Activated CD4-positive, alpha-beta T cell treated with anti-CD3 and anti-CD28 coated beads for 36 hours (primary cell): ENCODE data around the gene KRTAP5-9. TPM values are rescaled to one million over a fixed set of nuclear protein-coding genes. Genes with fewer than 3 reads are reported as not detected.
"Not testable (repeated sequence)": the region's sequence is repeated elsewhere in the genome, so short reads cannot be mapped to it uniquely, and the experiment has no call there.

Experiments used
- ATAC-seq: fragments of 200-7000 bp; cut with Tn5 transposase; one replicate; pipeline ENCODE4 v1.10.0; 2021; ENCODE audit warnings: mild to moderate bottlenecking, moderate library complexity
- CTCF ChIA-PET: fragments of 350-600 bp; sonication (Branson Sonifier 250); formaldehyde crosslinking; loops from one replicate; lab custom pipeline; 2021; ENCODE audit warnings: antibody characterized with exemption; lab: Charles Lee
- POLR2A ChIA-PET: fragments of 350-600 bp; sonication (Branson Sonifier 250); formaldehyde crosslinking; loops from one replicate; lab custom pipeline; 2021; ENCODE audit warnings: antibody characterized with exemption, inconsistent platforms; lab: Charles Lee
- DNase-seq: peaks from one replicate; pipeline ENCODE4 v3.0.0-alpha.2; 2020
- H3K27ac Mint-ChIP-seq: one replicate; pipeline ENCODE4 v1.8.0; 2021; ENCODE audit warnings: mixed read lengths
- H3K27me3 Mint-ChIP-seq: one replicate; pipeline ENCODE4 v1.8.0; 2021; ENCODE audit warnings: mixed read lengths
- H3K36me3 Mint-ChIP-seq: one replicate; pipeline ENCODE4 v1.8.0; 2021; ENCODE audit warnings: low read depth, mixed read lengths
- H3K4me1 Mint-ChIP-seq: one replicate; pipeline ENCODE4 v1.8.0; 2021; ENCODE audit warnings: mixed read lengths
- H3K4me3 Mint-ChIP-seq: one replicate; pipeline ENCODE4 v1.8.0; 2021; ENCODE audit warnings: mild to moderate bottlenecking, moderate library complexity, mixed read lengths
- H3K9me3 Mint-ChIP-seq: one replicate; pipeline ENCODE4 v1.8.0; 2021; ENCODE audit warnings: low read depth, mixed read lengths
- intact Hi-C, 2 experiments: fragments of 100-400 bp; cut with DNase I in 1 of 2; cut with micrococcal nuclease in 1 of 2; formaldehyde crosslinking; loops; one replicate each; pipeline versions ENCODE4 v1.14.2 to v1.15.1; 2022 to 2024; cut with DNase I, micrococcal nuclease
- total RNA-seq, 2 experiments: library from RNA; stranded (reverse); gene quantifications; one replicate each; pipeline ENCODE4 v1.2.3, GENCODE V29; 2021

KRTAP5-9 gene
- total RNA-seq, 2 experiments from 2014 or later: 0.21 TPM; not detected in 1

DNA sequence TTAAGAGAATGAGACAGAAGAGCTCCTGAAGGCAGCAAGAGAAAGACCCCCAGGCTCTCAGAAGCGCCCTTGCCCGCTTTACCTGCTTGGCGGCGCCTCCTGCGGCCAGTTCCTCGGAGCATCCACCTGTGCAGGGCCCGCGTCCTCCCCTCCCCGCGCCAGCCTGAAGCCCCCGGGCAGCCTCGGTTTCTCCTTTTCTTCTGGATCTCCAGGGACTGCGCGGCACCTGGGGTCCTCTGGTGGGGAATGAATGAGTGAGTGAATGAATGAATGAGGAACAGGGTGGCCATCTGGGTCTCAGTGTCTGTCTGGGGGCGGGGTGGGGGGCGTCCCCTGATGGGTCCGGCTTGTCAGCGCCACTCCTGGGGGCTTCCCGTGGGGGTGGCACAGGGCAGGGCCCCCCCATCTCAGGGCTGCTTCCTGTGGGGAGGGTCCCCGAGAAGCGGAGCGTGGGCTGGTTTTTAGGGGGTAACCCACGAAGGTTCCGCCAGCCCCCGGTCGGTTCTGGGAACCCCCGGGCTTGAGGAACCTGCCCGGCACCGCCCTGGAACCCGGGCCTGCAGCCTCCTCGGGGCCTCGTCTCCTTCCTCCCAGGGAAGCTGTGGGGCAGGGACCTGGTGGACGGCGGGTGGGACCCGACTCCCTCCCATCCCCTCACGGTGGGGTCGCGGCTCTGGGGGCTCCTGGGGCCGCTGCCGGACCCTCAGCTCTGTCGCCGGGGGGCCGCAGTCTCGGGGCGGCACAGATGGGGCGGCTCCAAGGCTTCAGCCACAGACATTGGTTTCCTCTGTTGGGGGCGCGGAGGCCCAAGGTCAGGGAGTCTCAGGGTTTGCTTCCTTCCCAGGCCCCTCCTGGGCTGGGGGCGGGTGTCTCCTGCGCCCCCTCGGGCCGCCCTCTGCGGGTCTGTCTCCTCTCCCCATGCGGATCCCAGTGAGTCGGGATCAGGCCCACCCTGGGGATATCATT is 29.4 kb upstream of the KRTAP5-9 start:
- ChIA-PET POLR2A (no interaction called here), CTCF (no interaction called here)
- H3K27me3 Mint-ChIP-seq: no peaks in the 10 kb centered on the region
- no peaks in the 10 kb centered on the region for H3K4me1 Mint-ChIP-seq
- ATAC-seq (no peak), DNase-seq (no peak)
- peaks cover 3% of the 10 kb centered on the region for H3K9me3 Mint-ChIP-seq
- H3K36me3 Mint-ChIP-seq: no peaks in the 10 kb centered on the region
- no peak overlapping the region for H3K27ac Mint-ChIP-seq
- intact Hi-C loops: no loop called here
- no peak overlapping the region for H3K4me3 Mint-ChIP-seq

DNA sequence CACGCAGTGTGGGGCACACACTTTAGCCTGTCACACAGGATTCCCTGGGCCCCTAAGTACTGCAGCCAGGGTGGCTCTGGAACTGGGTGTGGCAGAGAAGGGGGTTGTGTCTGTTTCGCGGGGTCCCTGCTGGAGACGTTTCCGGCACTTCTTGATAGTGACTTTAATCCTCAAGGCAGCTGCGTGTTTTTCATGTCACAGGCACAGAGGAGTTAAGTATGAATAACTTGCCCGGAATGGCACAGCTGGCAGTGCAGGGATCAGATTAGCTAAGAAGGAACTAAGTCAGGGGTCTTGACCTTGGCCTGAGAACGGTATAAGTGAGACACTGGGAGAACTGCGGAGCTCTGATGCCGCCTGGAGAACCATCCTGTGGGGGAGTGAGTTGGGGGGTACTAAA is 28.7 kb upstream of the KRTAP5-9 start:
- POLR2A ChIA-PET: no interaction called here
- H3K9me3 Mint-ChIP-seq: peaks cover 2% of the 10 kb centered on the region
- H3K27me3 Mint-ChIP-seq: no peaks in the 10 kb centered on the region
- DNase-seq (no peak), ATAC-seq (no peak)
- no peak overlapping the region for H3K27ac Mint-ChIP-seq
- no peak overlapping the region for H3K4me3 Mint-ChIP-seq
- CTCF ChIA-PET: no interaction called here
- no peaks in the 10 kb centered on the region for H3K4me1 Mint-ChIP-seq
- intact Hi-C loops: no loop called here
- H3K36me3 Mint-ChIP-seq: no peaks in the 10 kb centered on the region

GRCh38 chr11:71525188-71525937 is 22.9 kb upstream of the KRTAP5-9 start:
- no peaks in the 10 kb centered on the region for H3K4me1 Mint-ChIP-seq

DNA sequence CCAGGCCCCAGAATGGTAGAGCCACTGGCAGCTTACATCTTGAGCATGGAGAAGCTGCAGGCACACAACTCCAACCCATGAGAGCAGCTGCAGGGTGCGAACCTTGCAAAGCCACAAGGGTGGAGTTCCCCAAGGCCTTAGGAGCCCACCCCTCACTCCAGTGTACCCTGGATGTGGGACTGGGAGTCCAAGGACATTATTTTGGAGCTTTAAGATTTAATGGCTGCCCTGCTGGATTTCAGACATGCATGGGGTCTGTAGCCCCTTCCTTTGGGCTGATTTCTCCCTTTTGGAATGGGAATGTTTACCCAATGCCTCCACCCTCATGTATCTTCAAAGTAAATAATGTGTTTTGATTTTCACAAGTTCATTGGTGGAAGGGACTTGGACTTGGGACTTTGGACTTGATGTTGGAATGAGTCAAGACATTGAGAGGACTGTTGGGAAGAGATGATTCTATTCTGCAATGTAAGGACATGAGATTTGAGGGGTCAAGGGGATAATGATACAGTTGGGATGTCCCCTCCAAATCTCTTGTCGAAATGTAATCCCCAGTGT is 22.2 kb upstream of the KRTAP5-9 start:
- ChIA-PET CTCF (no interaction called here), POLR2A (no interaction called here)
- intact Hi-C loops: no loop called here
- Mint-ChIP-seq H3K9me3 (peaks cover 2% of the 10 kb centered on the region), H3K27me3 (peaks cover 5% of the 10 kb centered on the region), H3K4me3 (no peak overlapping the region), H3K36me3 (no peaks in the 10 kb centered on the region), H3K4me1 (no peaks in the 10 kb centered on the region), H3K27ac (no peak overlapping the region)
- DNase-seq (no peak), ATAC-seq (no peak)

More at GRCh38 chr11:71525188-71525937, 22.9 kb upstream of the KRTAP5-9 start:
- POLR2A ChIA-PET: no interaction called here
- CTCF ChIA-PET: interaction anchor here (0.6 kb wide), 1 partner anchor 104 kb away, joined by 3 read pairs; no protein-coding TSS in a partner anchor
- DNase-seq (no peak), ATAC-seq (no peak)
- Mint-ChIP-seq H3K9me3 (peaks cover 2% of the 10 kb centered on the region), H3K27ac (no peak overlapping the region), H3K27me3 (peaks cover 5% of the 10 kb centered on the region), H3K4me3 (no peak overlapping the region), H3K36me3 (no peaks in the 10 kb centered on the region)
- intact Hi-C loops: no loop called here

- H3K36me3 Mint-ChIP-seq, POLR2A ChIA-PET, H3K27me3 Mint-ChIP-seq, H3K4me3 Mint-ChIP-seq, intact Hi-C loops, H3K27ac Mint-ChIP-seq, DNase-seq, H3K9me3 Mint-ChIP-seq, ATAC-seq, H3K4me1 Mint-ChIP-seq, CTCF ChIA-PET: not testable (repeated sequence)
Measured at GRCh38 chr11:71526796-71527575, 21.2 kb upstream of the KRTAP5-9 start, which contains the start of gene KRTAP5-7. TSS of gene KRTAP5-7 (plus strand) at chr11:71527267. CDS start at chr11:71527301, 34 bp downstream.

DNA sequence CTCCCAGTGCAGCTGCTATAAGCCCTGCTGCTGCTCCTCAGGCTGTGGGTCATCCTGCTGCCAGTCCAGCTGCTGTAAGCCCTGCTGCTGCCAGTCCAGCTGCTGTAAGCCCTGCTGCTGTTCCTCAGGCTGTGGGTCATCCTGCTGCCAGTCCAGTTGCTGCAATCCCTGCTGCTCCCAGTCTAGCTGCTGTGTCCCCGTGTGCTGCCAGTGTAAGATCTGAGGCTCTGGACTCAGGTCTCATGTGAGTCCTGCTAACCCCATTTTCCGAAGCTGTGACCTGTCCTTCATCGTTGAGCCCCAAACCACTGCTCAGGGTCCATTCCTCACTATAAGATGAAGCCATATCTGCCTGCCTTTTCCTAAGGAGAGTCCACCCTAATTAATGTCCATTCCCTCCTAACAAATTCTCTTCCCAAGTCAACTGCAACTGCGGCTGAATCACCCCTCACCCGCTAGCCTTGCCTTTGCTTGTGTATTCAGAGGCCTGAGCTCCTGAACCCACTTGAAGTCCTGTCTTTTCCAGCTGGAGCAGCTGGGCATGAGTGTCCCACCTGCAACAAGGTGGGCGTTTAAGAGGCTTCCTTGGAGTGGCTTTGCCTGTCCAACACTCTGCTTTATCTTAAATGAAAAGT is 20.5 kb upstream of the KRTAP5-9 start:
- Mint-ChIP-seq H3K9me3 (peaks cover 2% of the 10 kb centered on the region), H3K4me3 (no peak overlapping the region), H3K27ac (no peak overlapping the region), H3K27me3 (peaks cover 5% of the 10 kb centered on the region), H3K4me1 (no peaks in the 10 kb centered on the region), H3K36me3 (no peaks in the 10 kb centered on the region)
- no peak for DNase-seq
- ChIA-PET POLR2A (no interaction called here), CTCF (no interaction called here)
- intact Hi-C loops: no loop called here
- ATAC-seq: no peak

GRCh38 chr11:71530602-71531001 is 17.6 kb upstream of the KRTAP5-9 start:
- Mint-ChIP-seq H3K4me3 (no peak overlapping the region), H3K27ac (no peak overlapping the region), H3K9me3 (no peaks in the 10 kb centered on the region), H3K36me3 (no peaks in the 10 kb centered on the region), H3K27me3 (peaks cover 5% of the 10 kb centered on the region), H3K4me1 (no peaks in the 10 kb centered on the region)
- ATAC-seq (no peak), DNase-seq (no peak)
- intact Hi-C loops: no loop called here
- ChIA-PET POLR2A (no interaction called here), CTCF (no interaction called here)

- no peak overlapping the region for H3K4me3 Mint-ChIP-seq
- DNase-seq: no peak
- POLR2A ChIA-PET: interaction anchor here (0.5 kb wide), 1 partner anchor 74 kb away, joined by 8 read pairs; no protein-coding TSS in a partner anchor
Measured at GRCh38 chr11:71532036-71532610, 16.1 kb upstream of the KRTAP5-9 start.

GRCh38 chr11:71534711-71535608 is 13.3 kb upstream of the KRTAP5-9 start:
- CTCF ChIA-PET, H3K4me1 Mint-ChIP-seq, H3K36me3 Mint-ChIP-seq, H3K4me3 Mint-ChIP-seq, ATAC-seq, POLR2A ChIA-PET, H3K9me3 Mint-ChIP-seq, H3K27ac Mint-ChIP-seq, H3K27me3 Mint-ChIP-seq, DNase-seq, intact Hi-C loops: not testable (repeated sequence)

More at GRCh38 chr11:71532036-71532610, 16.1 kb upstream of the KRTAP5-9 start:
- CTCF ChIA-PET: no interaction called here
- H3K27ac Mint-ChIP-seq: no peak overlapping the region
- no peaks in the 10 kb centered on the region for H3K4me1 Mint-ChIP-seq
- ATAC-seq: no peak
- no peaks in the 10 kb centered on the region for H3K9me3 Mint-ChIP-seq
- no peaks in the 10 kb centered on the region for H3K36me3 Mint-ChIP-seq
- intact Hi-C loops: no loop called here
- peaks cover 3% of the 10 kb centered on the region for H3K27me3 Mint-ChIP-seq

DNA sequence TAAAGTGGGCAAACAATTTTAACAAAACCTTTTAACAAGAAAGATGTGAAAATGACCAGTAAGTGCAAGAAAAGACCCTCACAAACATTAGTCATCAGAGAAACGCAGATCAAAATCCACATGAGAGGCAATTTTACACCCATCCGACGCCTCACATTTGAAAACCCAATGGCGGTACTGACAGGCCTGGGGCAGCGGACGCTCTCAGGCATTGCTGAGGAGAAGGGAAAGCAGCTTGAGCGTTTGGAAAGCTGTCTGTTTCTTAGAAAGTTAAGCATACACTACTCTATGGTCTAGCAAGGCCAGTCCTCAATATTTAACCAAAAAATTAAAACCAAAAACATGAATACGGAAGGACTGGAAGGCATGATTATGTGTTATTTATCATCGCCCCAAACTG is 12.4 kb upstream of the KRTAP5-9 start:
- POLR2A ChIA-PET: no interaction called here
- H3K27me3 Mint-ChIP-seq: no peaks in the 10 kb centered on the region
- ATAC-seq (no peak), DNase-seq (no peak)
- no peaks in the 10 kb centered on the region for H3K36me3 Mint-ChIP-seq
- no peak overlapping the region for H3K4me3 Mint-ChIP-seq
- intact Hi-C loops: no loop called here
- H3K4me1 Mint-ChIP-seq: peaks cover 3% of the 10 kb centered on the region
- CTCF ChIA-PET: no interaction called here
- H3K27ac Mint-ChIP-seq: no peak overlapping the region
- H3K9me3 Mint-ChIP-seq: peaks cover 4% of the 10 kb centered on the region
